ENCODE measurements around the gene ZP4.

DNA sequence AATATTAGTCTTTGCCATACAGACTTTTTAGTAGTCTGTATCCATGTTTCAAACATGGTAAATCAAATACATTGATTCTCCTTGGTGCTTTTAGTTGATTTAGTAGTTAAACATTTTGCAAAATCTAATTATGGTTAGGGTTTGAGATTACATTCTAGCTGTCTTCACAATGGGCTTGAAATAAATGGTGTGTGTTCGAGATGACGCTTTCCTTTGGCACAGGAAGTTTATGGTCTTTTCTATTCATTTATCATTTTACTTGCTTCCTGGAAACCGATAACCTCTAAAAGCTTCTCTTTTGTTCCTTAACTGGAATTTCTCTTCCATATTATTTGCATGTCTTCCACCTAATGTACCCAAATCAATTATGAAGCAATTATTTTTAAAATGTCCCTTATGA lies 38.4 kb downstream of the ZP4 start:
- no peak for TF ChIP-seq CTCF (conservative IDR thresholded peaks at IDR 0.05; ENCODE audit: low read depth, low read length)
- no peak for TF ChIP-seq EZH2 (IDR thresholded peaks at IDR 0.05; ENCODE audit: low read length, unreplicated experiment)
